Measurements from ENCODE around the gene NIPSNAP2. TPM values are rescaled to one million over a fixed set of nuclear protein-coding genes. Genes with fewer than 3 reads are reported as not detected.

Gene NIPSNAP2
- polyA plus RNA-seq, 1 experiment = 31.1 TPM

DNA sequence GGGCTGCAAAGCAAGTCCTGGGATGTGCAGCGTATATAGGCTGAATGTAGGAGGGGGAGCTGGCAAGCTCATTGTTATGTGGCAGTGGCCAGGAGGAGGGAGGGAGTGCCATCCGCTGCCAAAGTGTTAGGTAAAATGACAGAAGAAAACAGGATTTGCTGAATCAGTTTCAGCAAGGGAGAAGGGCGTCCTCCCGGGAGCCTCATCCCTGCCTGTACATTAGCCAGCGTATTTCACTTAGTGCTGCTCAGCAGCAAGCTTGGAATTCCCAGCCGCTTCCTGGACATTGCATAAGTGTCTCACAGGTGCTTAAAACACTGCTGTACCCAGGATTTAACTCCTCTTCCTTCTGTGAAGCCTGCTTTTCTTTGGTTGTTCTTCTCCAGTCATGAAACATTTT, 2.5 kb downstream of the NIPSNAP2 start:
- DNase-seq (ENCODE audit: low read depth) = no peak
- CTCF ChIA-PET = interaction anchor here (0.6 to 2.5 kb wide), 4 partner anchors 8 to 897 kb away, joined by 3 to 7 read pairs (median 4); no protein-coding TSS in a partner anchor

GRCh38 chr7:55969391-55969790, 5.0 kb downstream of the NIPSNAP2 start:
- ChIA-PET CTCF (interaction anchor here (1.0 kb wide), 1 partner anchor 123 kb away, joined by 3 read pairs; the partner anchor contains the start of gene PHKG1), POLR2A (no interaction called here)
- DNase-seq (ENCODE audit: low read depth) = no peak

More for the DNA sequence above, 2.5 kb downstream of the NIPSNAP2 start:
- TF ChIP-seq, protein P1, sequence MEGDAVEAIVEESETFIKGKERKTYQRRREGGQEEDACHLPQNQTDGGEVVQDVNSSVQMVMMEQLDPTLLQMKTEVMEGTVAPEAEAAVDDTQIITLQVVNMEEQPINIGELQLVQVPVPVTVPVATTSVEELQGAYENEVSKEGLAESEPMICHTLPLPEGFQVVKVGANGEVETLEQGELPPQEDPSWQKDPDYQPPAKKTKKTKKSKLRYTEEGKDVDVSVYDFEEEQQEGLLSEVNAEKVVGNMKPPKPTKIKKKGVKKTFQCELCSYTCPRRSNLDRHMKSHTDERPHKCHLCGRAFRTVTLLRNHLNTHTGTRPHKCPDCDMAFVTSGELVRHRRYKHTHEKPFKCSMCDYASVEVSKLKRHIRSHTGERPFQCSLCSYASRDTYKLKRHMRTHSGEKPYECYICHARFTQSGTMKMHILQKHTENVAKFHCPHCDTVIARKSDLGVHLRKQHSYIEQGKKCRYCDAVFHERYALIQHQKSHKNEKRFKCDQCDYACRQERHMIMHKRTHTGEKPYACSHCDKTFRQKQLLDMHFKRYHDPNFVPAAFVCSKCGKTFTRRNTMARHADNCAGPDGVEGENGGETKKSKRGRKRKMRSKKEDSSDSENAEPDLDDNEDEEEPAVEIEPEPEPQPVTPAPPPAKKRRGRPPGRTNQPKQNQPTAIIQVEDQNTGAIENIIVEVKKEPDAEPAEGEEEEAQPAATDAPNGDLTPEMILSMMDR (IDR thresholded peaks at IDR 0.05; ENCODE audit: insufficient read depth, low read depth, low read length) = no peak
- no peak overlapping the region for H3K4me3 ChIP-seq (ENCODE audit: low read depth, low read length)
- peaks cover 5% of the 10 kb centered on the region; the same call in 1 of the 2 replicates for H3K36me3 ChIP-seq (ENCODE audit: control insufficient read depth, insufficient read depth, low read length)
- H3K27me3 ChIP-seq (ENCODE audit: control insufficient read depth, insufficient read depth, low read length) = no peaks in the 10 kb centered on the region
- POLR2A ChIA-PET = no interaction called here

DNA sequence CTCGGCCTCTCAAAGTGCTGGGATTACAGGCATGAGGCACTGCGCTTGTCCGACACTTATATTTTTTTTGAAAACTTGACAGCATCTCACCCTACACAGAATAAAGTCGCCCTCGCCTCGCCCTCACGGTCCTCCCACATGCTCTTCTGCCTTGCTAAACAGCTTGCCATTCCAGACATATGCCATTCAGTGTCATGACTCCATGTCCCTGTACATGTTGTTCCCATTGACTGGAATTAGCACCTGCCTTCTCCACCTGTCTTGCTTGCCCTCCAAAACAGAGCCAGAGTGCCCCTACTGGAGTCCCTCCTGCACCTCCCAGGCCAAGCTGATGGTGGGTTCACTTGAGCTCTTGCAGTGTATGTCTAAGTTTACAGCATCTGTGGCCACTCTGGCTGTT, 6.2 kb downstream of the NIPSNAP2 start:
- Histone ChIP-seq H3K4me3 (ENCODE audit: low read depth, low read length) (no peak overlapping the region), H3K27me3 (ENCODE audit: control insufficient read depth, insufficient read depth, low read length) (no peaks in the 10 kb centered on the region), H3K36me3 (ENCODE audit: control insufficient read depth, insufficient read depth, low read length) (peaks cover 5% of the 10 kb centered on the region; the same call in 1 of the 2 replicates)
- CTCF ChIA-PET = no interaction called here
- TF ChIP-seq, protein P1 (IDR thresholded peaks at IDR 0.05; ENCODE audit: insufficient read depth, low read depth, low read length) = no peak
- POLR2A ChIA-PET = no interaction called here
- DNase-seq (ENCODE audit: low read depth) = no peak

More at GRCh38 chr7:55969391-55969790, 5.0 kb downstream of the NIPSNAP2 start:
- Histone ChIP-seq H3K4me3 (ENCODE audit: low read depth, low read length) (no peak overlapping the region), H3K27me3 (ENCODE audit: control insufficient read depth, insufficient read depth, low read length) (no peaks in the 10 kb centered on the region), H3K36me3 (ENCODE audit: control insufficient read depth, insufficient read depth, low read length) (peaks cover 5% of the 10 kb centered on the region; the same call in 1 of the 2 replicates)
- TF ChIP-seq, protein P1 (IDR thresholded peaks at IDR 0.05; ENCODE audit: insufficient read depth, low read depth, low read length) = no peak

- ChIA-PET POLR2A (no interaction called here), CTCF (no interaction called here)
- DNase-seq (ENCODE audit: low read depth) = no peak
- TF ChIP-seq, protein P1 (IDR thresholded peaks at IDR 0.05; ENCODE audit: insufficient read depth, low read depth, low read length) = no peak
- peaks cover 5% of the 10 kb centered on the region; the same call in 1 of the 2 replicates for H3K36me3 ChIP-seq (ENCODE audit: control insufficient read depth, insufficient read depth, low read length)
- no peaks in the 10 kb centered on the region for H3K27me3 ChIP-seq (ENCODE audit: control insufficient read depth, insufficient read depth, low read length)
- no peak overlapping the region for H3K4me3 ChIP-seq (ENCODE audit: low read depth, low read length)
These were observed 6.6 kb downstream of the NIPSNAP2 start for GRCh38 chr7:55970978-55971377.

- ChIA-PET POLR2A (no interaction called here), CTCF (interaction anchor here (1.3 kb wide), 1 partner anchor 9 kb away, joined by 8 read pairs; the partner anchor contains the start of gene NIPSNAP2)
- no peaks in the 10 kb centered on the region for H3K27me3 ChIP-seq (ENCODE audit: control insufficient read depth, insufficient read depth, low read length)
- DNase-seq (ENCODE audit: low read depth) = no peak
- no peak overlapping the region for H3K4me3 ChIP-seq (ENCODE audit: low read depth, low read length)
- H3K36me3 ChIP-seq (ENCODE audit: control insufficient read depth, insufficient read depth, low read length) = peaks cover 4% of the 10 kb centered on the region; the same call in 1 of the 2 replicates
- TF ChIP-seq, protein P1 (IDR thresholded peaks at IDR 0.05; ENCODE audit: insufficient read depth, low read depth, low read length) = no peak
These were observed 9.4 kb downstream of the NIPSNAP2 start for GRCh38 chr7:55973747-55974250.

Data from BJ (cell line).